HG02759 (cell line): ENCODE results near the gene TBC1D8.
"Not testable (repeated sequence)": the region's sequence is repeated elsewhere in the genome, so short reads cannot be mapped to it uniquely, and the experiment has no call there.

ENCODE experiments used
- ATAC-seq: cut with Tn5 transposase; IDR thresholded peaks from one replicate; pipeline ENCODE4 v1.9.1; 2021; ENCODE audit warnings: mild to moderate bottlenecking, moderate library complexity; ENCODE audit not compliant: unreplicated experiment

Gene TBC1D8

GRCh38 chr2:101080211-101081068 is 70.7 kb downstream of the TBC1D8 start:
- no peak for ATAC-seq

- no peak for ATAC-seq
These were observed 74.6 kb downstream of the TBC1D8 start for GRCh38 chr2:101076581-101076980.

GRCh38 chr2:101064868-101065549 is 86.2 kb downstream of the TBC1D8 start:
- peak; percentile 70 for ATAC-seq

- peak; percentile 21 for ATAC-seq
These were observed 86.7 kb downstream of the TBC1D8 start for GRCh38 chr2:101064505-101064867.

GRCh38 chr2:101064125-101064502 is 87.1 kb downstream of the TBC1D8 start:
- peak; percentile 9 for ATAC-seq

- peak; percentile 37 for ATAC-seq
These were observed 87.6 kb downstream of the TBC1D8 start for GRCh38 chr2:101063352-101064124.

GRCh38 chr2:101058386-101058785 is 92.8 kb downstream of the TBC1D8 start:
- no peak for ATAC-seq

GRCh38 chr2:101057051-101057933 is 93.9 kb downstream of the TBC1D8 start:
- ATAC-seq, result no peak

- no peak for ATAC-seq
These were observed 98.1 kb downstream of the TBC1D8 start for GRCh38 chr2:101053117-101053516.

GRCh38 chr2:101052147-101052546 is 99.0 kb downstream of the TBC1D8 start:
- ATAC-seq, result no peak

- not testable (repeated sequence) for ATAC-seq
These were observed 100.3 kb downstream of the TBC1D8 start for GRCh38 chr2:101050886-101051285.

GRCh38 chr2:101048756-101049155 is 102.4 kb downstream of the TBC1D8 start:
- no peak for ATAC-seq

- ATAC-seq, result no peak
These were observed 103.4 kb downstream of the TBC1D8 start for GRCh38 chr2:101047774-101048173.

- no peak for ATAC-seq
These were observed 104.0 kb downstream of the TBC1D8 start for GRCh38 chr2:101047075-101047766.

- ATAC-seq, result no peak
These were observed 105.9 kb downstream of the TBC1D8 start for GRCh38 chr2:101045330-101045729.

- ATAC-seq, result no peak
These were observed 109.8 kb downstream of the TBC1D8 start for GRCh38 chr2:101041413-101041812.

GRCh38 chr2:101040761-101041160 is 110.4 kb downstream of the TBC1D8 start:
- ATAC-seq, result no peak

- no peak for ATAC-seq
These were observed 111.1 kb downstream of the TBC1D8 start for GRCh38 chr2:101040072-101040471.

GRCh38 chr2:101038455-101039255 is 112.5 kb downstream of the TBC1D8 start:
- ATAC-seq, result no peak
